ENCODE data around the gene TSPAN14. TPM values are rescaled to one million over a fixed set of nuclear protein-coding genes. Genes with fewer than 3 reads are reported as not detected.

TSPAN14 gene
- total and polyA plus RNA-seq, 2 of the 13 experiments (the other 11 are each of a cell fraction or from before 2014, with no cell fraction given): 24.1 to 80.6 TPM

DNA sequence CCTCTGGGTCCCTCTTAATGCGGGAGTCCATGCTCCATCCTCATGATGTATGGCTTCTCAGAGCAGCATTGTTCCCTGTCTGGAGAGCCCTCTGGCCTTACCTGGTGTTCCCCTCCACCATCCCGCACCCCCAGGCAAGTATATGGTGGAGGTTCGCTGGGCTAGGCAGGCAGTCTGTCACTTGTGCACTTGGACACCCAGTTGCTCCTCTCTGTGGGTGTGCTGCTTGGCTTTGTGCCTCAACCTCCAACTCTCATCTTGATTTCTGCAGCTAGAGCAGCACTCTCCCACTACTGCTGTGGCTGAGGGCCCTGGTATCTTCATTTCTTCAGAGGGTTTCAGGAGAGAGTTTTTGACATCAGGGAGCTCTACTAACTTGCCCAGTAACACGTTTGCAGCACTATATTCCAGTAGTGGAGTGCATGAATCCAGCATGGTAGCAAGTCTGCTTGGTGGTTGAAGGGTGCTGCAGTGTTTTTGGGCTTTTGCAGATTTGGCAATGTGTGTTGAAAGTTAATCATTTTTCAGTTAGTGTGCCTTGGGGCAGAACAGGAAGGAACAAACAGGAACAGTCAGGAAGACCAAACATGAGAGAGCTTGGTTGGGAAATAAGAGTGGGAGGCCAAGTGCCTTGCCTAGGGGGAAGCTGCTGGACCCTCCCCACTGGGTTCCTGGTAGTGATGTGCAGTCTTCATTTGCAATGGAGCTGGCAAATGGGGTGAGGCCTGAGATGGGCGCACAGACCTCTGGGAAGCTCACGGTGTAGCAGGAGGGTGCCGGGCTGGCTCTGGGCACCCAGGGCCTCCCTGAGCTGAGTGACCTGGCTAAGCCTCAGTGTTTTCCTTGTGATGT lies 37.4 kb downstream of the TSPAN14 start (continued):
- TF ChIP-seq TBX2 (CRISPR knock-in tag; IDR thresholded peaks at IDR 0.05; ENCODE audit: borderline replicate concordance) (0 out of 2 replicates have a peak, but pooled peaks have one; percentile 60), HNRNPH1 (optimal IDR thresholded peaks at IDR 0.05; ENCODE audit: low read depth, low read length) (no peak), ZIK1 (CRISPR knock-in tag; IDR thresholded peaks at IDR 0.05; ENCODE audit: borderline replicate concordance, low read depth) (no peak), ZNF432 (CRISPR knock-in tag; IDR thresholded peaks at IDR 0.05; ENCODE audit: borderline replicate concordance) (no peak), PATZ1 (CRISPR knock-in tag; IDR thresholded peaks at IDR 0.05) (peak; percentile 94), ZSCAN22 (CRISPR knock-in tag; IDR thresholded peaks at IDR 0.05) (no peak), FOSL1 (CRISPR knock-in tag; IDR thresholded peaks at IDR 0.05; ENCODE audit: borderline replicate concordance) (peak; percentile 16; the same call in 1 of the 2 replicates), SRSF1 (optimal IDR thresholded peaks at IDR 0.05; ENCODE audit: low read depth, low read length) (no peak), RXRB (CRISPR knock-in tag; IDR thresholded peaks at IDR 0.05; ENCODE audit: borderline replicate concordance) (peak; percentile 77), CREB1 (IDR thresholded peaks at IDR 0.05) (no peak), CREB1 (CRISPR knock-in tag; IDR thresholded peaks at IDR 0.05) (peak; percentile 23; the same call in 1 of the 2 replicates), PAWR (CRISPR knock-in tag; IDR thresholded peaks at IDR 0.05; ENCODE audit: borderline replicate concordance) (no peak), RFX1 (IDR thresholded peaks at IDR 0.05) (no peak), ZFX (CRISPR knock-in tag; IDR thresholded peaks at IDR 0.05; ENCODE audit: low read depth) (peak; percentile 52; the same call in 1 of the 2 replicates), NBN (conservative IDR thresholded peaks at IDR 0.05) (no peak), JUN (CRISPR knock-in tag; IDR thresholded peaks at IDR 0.05) (no peak), BORCS8-MEF2B (CRISPR knock-in tag; IDR thresholded peaks at IDR 0.05) (0 out of 2 replicates have a peak, but pooled peaks have one; percentile 34), YY1 (IDR thresholded peaks at IDR 0.05; ENCODE audit: insufficient read depth, insufficient replicate concordance, low read depth, low read length) (no peak), ZNF503 (CRISPR knock-in tag; IDR thresholded peaks at IDR 0.05) (no peak)
- TF ChIP-seq, protein P1, sequence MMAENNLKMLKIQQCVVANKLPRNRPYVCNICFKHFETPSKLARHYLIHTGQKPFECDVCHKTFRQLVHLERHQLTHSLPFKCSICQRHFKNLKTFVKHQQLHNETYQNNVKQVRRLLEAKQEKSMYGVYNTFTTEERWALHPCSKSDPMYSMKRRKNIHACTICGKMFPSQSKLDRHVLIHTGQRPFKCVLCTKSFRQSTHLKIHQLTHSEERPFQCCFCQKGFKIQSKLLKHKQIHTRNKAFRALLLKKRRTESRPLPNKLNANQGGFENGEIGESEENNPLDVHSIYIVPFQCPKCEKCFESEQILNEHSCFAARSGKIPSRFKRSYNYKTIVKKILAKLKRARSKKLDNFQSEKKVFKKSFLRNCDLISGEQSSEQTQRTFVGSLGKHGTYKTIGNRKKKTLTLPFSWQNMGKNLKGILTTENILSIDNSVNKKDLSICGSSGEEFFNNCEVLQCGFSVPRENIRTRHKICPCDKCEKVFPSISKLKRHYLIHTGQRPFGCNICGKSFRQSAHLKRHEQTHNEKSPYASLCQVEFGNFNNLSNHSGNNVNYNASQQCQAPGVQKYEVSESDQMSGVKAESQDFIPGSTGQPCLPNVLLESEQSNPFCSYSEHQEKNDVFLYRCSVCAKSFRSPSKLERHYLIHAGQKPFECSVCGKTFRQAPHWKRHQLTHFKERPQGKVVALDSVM (CRISPR knock-in tag; IDR thresholded peaks at IDR 0.05): 0 out of 2 replicates have a peak, but pooled peaks have one; percentile 20
- TF ChIP-seq, protein P2, sequence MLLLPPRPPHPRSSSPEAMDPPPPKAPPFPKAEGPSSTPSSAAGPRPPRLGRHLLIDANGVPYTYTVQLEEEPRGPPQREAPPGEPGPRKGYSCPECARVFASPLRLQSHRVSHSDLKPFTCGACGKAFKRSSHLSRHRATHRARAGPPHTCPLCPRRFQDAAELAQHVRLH (CRISPR knock-in tag; IDR thresholded peaks at IDR 0.05; ENCODE audit: borderline replicate concordance, low read depth): peak; percentile 61; the same call in 1 of the 2 replicates
